DLD1 (cell line): ENCODE data around the gene GNG5.

ENCODE experiments used
- in situ Hi-C: cut with HindIII; loops from 2 replicates; pipeline ENCODE4 v1.10.0; 2017; ENCODE audit warnings: low sequenced_read_pairs

GNG5 gene

DNA sequence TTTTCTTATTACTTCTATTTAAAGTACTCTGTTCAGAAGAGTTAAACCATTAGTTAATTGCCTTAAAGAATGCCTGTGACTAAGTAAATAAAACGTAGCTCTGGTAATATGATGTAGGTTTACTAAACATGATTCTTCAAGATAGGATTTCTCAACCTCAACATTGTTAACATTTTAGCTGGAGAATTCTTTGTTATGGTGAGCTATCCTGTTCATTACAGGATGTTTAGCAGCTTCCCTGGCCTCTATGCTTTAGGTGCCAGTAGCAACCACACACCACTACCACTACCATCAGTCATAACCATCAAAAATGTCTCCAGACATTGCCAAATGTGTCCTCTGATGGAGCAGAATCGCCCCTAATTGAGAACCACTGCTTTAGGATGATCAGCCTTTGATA is 16.6 kb downstream of the GNG5 start:
- in situ Hi-C loops, result no loop called here

DNA sequence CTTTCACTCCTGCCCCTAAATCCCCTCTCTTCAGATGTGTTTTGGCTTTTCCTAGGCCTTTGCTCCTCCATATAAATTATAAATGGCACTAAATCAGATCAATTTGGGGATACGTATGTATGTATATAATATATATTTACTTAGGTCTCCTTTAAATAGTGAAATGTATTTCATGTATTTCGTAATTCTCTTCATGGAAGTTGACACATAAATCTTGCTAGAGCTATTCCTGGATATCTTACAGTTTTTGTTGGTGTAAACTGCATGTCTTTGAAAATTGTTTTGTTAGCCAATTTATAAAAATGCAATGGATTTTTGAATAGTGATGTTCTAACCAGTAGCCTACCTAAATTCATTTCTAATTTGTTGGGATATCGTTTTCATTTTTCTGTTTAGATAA is 18.3 kb downstream of the GNG5 start:
- in situ Hi-C loops, result no loop called here

DNA sequence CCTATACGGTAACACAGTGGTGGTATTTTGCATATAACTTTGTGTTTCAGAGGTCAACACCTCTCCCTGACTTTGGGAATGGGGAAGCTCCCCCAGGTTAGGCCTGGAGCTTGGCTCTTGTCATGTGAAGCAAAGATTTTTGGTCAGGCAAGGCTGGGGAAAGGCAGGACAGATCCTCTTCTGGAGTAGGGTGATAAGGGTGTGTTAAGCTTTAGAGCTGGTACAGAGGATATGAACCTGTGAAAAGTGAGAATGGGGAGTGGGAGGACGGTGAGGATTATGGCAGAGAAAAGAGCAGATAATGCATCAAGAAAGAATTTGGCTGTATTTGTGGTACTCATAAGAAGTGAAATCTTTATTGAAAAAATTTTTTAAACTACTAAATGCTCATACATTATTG is 25.1 kb downstream of the GNG5 start:
- in situ Hi-C loops, result no loop called here

DNA sequence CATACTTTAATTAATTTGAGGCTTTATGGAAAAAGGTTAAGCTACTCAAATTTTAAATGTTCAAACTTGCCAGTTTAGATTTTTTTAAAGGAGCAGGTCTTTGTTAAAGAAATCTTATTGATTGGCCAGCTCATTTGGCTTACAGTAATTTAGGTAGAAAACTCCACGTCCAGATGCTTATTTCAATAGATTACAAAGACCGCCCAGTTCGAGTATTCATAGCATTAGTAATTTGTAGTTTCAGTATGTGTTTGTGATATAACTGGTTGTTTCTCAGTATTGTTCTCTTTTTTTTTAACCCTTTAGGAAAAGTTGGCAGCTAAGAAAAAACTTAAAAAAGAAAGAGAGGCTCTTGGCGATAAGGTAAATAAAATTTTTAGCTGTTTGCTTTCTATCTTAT is 25.7 kb downstream of the GNG5 start:
- in situ Hi-C loops, result no loop called here

DNA sequence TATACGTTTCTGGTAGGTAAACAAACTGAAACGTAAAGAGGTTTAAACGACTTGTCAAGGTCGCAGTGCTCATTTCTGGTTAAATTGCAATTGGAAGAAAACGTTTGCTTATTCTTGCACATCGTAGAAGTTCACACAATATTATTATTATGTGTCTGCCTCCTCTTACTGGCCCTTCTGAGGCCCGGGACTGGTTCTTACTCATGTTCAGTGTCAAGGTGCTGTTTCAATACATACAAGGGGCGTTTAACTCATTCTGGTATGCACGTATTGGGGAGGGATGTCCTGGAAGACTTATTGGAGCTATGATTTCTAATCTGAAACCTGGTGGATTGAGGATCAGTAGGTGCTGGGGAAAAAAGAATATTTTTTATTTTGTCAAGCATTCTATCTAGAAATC is 26.4 kb downstream of the GNG5 start:
- in situ Hi-C loops, result no loop called here

DNA sequence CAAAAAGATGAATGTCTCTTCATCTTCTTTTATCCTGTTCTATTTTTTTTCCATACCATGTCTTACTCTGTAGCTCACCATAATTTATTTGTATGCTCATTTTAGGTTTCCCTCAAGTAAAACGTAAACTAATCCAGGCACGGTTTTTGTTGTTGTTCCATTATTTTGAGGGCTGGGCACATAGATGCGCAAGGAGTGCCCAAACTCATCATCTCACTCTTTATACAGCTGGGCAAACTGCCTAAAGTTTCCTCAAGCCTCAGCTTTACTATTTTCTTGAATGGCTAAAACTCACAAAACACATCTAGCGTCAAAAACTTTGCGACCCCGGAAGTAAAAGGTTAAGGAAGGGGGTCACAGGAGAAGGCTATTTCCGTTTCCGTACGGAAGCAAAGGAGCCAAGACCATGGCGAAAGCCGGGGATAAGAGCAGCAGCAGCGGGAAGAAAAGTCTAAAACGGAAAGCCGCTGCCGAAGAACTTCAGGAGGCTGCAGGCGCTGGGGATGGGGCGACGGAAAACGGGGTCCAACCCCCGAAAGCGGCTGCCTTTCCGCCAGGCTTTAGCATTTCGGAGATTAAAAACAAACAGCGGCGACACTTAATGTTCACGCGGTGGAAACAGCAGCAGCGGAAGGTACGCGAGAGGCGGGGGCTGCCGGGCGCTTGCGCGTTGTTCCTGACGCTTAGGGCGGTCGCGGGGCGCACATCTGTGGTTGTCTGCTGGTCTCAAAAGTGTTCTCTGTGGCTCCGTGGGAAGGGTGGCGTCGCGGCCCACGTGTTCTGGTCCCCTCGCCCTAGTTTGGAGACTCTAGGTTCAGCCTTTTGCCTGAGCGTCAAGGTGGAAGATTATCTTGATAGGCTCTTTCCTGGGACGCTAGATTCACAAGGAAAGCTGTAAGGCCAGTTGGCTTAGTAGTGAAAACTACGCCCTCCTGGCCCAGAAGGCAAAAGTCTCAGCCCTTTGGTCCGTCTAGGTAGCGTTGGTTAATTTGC is 27.2 kb downstream of the GNG5 start, which contains the start of gene RPF1:
RPF1 (plus strand) TSS at position 391 of the 993 bp plus-strand sequence; CDS start at position 407, 16 bp downstream.
- in situ Hi-C loops, result no loop called here

DNA sequence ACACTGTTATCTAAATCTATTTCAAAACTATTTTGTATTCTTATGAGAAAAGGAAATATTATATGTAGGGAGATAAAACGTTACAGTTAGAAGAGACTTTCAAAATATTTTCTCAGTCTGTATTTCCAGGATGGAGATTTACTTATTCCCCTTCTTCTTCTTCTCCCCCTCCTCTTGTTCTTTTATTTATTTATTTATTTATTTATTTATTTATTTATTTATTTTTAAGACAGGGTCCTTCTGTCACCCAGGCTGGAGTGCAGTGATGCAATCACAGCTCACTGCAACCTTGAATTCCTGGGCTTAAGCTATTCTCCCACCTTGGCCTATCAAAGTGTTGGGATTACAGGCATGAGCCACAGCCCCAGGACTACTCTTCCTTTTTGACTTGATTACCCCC is 30.2 kb downstream of the GNG5 start:
- in situ Hi-C loops, result no loop called here

DNA sequence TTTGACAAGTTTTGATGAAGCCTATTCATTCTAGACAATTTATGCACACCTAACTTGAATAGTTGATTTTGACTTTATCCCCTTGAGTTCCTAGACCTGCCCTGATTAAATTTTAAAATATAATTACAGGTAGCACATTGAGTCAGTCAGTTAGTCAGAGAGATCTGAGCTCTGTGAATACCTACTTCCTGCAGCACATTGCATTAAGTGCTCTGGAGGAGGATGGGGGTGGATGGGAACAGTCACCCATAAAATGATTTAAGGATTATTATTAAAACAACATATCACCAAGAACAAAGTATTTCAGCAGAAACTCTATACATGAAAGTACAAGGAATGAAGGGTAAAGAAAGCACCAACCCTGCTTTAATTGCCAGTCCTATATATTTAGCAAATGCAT is 39.1 kb downstream of the GNG5 start:
- in situ Hi-C loops, result loop anchor here (10.0 kb wide), 1 partner anchor 138 kb away; no protein-coding TSS in a partner anchor

DNA sequence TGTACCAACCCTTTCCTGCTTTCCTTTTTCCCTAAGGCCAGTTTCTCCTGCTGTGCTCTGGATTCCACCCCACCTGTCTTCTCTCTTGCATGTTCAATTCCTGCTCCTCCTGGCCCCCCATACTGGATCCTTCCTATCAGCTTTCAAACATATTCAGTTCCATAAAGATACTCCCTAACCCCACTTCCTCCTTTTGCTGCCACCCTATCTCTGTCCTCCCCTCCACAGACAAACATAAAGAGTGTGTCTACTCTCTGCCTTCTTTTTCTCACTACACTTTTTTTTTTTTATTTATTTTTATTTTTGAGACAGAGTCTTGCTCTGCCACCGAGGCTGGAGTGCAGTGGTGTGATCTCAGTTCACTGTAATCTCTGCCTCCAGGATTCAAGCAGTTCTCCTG is 44.3 kb downstream of the GNG5 start:
- in situ Hi-C loops, result loop anchor here (10.0 kb wide), 1 partner anchor 143 kb away; no protein-coding TSS in a partner anchor

DNA sequence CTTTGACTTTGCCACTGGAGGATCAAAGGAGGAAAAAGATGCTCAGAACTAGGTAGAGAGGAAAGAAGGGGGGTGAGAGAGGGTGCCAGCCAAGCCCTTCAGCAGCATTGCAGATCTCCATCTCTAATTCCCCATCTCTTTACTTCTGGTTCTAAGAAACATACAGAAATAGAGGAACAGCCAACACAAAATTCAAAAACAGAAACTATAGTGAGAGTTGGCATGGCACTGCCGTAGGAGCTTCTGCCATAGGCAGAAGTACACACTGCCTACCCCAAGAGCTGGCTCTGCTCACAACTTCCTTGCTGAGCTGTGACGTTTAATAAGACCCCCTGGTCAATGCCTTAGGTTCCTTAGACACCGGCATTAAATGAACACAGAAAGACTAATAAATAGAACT is 53.9 kb downstream of the GNG5 start:
- in situ Hi-C loops, result no loop called here

DNA sequence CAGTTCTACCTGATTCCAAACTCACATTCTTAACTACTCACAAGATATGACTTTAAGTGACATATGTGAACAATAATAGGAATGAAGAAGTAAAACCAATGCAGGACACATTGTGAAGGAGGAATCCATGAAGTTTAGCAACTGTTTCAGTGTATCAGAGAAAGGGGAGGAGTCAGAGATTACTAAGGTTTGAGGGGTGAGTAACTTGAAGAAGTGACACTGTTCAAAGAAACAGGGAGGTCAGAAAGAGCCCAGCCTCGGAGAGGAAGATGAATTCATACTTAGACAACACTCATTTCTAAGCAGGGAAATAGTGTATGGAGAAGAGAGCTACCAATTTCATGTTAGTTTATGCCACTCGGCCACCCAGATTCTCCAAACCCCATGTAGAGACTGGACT is 55.5 kb downstream of the GNG5 start:
- in situ Hi-C loops, result no loop called here

DNA sequence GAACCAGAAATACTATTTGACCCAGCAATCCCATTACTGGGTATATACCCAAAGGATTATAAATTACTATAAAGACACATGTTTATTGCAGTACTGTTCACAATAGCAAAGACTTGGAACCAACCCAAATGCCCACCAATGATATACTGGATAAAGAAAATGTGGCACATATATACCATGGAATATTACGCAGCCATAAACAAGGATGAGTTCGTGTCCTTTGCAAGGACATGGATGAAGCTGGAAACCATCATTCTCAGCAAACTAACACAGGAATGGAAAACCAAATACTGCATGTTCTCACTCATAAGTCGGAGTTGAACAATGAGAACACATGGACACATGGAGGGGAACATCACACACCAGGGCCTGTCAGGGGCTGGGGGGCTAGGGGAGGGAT is 57.7 kb downstream of the GNG5 start:
- in situ Hi-C loops, result loop anchor here (25.0 kb wide), 1 partner anchor 286 kb away; no protein-coding TSS in a partner anchor
